ENCODE results near the gene FKBP1A.

FKBP1A gene

GRCh38 chr20:1383623-1384404, 9.0 kb downstream of the FKBP1A start:
- no peak for DNase-seq

GRCh38 chr20:1382670-1383069, 10.2 kb downstream of the FKBP1A start:
- DNase-seq = no peak

DNA sequence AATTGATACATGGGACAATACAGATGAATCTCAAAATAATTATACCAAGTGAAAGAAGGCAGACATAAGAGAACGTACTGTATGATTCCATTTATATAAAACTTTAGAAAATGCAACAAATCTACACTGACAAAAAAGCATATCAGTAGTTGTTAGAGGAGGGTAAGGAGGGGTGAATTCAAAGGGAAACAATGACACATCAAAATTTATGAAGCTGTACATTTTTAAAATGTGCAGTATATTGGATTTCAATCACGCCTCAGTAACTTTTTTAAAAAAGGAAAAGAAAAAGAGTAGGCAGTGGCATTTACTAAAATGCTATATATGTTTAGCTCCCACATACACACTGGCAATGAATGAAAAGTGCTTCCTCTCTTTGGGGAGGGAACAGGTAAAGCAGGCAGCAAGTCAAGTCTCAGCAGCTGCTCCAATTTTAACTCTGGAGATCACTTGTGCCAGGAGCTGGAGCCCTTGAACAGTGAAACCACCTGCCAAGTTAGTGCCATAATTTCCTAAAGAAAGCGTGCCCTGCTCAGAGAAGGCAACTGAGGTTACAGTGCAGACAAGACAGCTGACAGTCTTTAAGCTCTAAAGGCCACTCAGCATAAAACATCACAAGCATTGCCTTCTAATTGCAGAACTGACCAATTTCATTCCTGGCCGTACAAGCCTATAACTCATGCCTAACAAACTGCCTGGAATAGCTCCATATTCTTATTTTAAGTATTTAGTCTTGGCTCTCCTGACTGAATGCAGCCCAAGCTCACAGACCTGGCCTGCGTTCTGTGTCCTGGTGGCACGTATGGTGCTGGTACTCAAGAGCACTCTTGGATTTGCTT, 10.9 kb downstream of the FKBP1A start:
- no peak for DNase-seq

- DNase-seq = no peak
Measured at GRCh38 chr20:1378735-1379125, 14.1 kb downstream of the FKBP1A start.

GRCh38 chr20:1377984-1378734, 14.7 kb downstream of the FKBP1A start:
- no peak for DNase-seq

DNA sequence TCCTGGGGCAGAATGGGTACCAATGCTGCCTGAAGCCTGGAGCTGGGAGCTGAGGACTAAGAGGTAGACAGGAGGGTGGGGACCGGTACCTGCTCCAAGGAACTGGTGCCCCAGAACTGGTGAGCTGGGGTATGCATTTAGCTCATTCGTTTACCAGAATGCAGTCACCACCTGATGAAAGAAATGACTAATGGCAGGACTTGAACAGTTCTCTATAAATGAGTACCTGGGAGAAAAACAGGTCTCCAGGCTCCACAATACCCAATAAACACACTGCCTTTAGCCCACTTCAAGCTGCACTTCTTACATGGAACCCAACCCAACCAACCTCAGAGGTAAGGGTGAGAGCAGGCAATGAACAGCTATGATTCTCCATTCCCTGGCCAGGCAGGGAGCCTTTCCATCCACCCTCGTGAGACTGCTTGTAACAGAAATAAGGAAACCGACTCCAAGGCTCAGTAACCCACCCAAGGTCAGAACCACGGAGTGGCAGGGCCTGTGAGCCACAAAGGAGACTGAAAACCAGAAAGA, 15.4 kb downstream of the FKBP1A start:
- no peak for DNase-seq

DNA sequence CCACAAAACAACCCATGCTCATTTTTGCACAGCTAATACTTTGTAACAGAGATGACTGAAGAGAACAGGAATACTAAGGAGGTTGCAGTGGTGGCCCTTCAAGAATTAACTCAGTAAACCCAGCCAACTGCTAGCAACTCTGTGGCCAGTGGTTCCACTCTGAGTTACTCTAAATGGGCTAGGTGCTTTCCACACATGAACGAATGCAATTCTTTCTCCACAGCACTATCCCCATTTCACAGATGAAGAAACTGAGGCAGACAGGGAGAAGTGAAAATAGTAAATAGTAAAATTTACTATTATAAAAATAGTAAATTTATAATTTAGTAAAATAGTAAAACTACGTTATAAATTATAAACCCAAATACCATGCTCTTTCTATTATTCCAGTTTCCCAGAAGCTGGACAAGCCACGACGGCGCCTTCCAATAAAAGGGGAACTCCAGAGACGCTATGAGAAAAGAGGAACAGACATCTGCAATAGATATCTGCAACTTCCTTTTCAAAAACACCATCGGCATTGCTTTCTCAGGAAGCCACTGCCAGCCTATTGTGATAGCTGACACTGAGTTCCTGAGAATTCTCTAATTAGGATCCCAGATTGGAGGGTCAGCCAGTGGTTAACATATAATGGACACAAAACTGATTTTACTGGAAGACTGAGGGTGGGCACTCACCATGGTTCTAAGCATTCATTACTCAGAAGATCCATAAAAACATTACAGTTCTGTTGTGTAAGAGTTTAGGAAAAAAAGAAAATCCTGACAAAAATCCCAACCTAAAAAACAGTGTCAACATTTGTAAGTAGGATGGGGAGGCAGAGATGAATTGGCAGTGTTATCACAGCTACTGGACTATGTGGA, 16.2 kb downstream of the FKBP1A start:
- no peak for DNase-seq

- DNase-seq = no peak
Measured at GRCh38 chr20:1376007-1376406, 16.8 kb downstream of the FKBP1A start.

DNA sequence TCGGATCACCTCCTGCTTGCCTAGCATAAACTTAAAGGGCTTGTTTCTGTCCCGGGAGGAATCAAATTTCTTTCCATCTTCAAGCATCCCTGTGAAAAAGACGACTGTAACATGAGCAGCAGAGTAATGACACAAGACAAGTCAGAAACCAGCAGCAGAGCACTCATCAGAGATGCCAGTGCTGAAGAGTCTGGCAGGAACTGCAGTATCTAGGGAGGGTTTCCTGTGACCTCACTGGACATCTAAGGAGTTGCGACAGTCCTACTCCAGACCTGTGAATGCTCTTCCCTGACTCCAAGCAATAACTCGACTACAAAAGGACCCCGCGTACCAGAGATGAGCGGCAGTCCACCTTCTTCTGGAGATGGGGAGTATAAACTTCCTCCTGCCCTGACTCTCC, 17.3 kb downstream of the FKBP1A start:
- DNase-seq = no peak

DNA sequence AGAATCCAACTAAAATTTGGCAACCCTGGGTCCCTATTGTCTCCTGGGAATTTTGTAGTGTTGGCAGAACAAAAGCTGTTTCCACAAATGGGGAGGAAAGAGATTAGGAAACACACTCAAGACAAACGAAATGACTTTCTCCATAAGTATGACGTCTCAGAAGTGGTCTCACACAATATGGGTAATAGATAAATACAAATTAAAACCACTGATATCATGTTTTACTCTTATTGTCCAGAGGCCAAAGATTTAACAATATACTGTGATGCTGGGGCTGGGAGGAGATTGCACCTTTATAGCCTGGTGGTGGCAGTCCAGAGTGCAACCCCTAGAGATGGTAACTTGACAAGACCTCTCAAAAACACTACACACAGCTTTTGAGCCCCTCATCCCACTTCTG, 18.6 kb downstream of the FKBP1A start:
- DNase-seq = no peak

GRCh38 chr20:1373614-1374013, 19.2 kb downstream of the FKBP1A start:
- no peak for DNase-seq

- no peak for DNase-seq
Measured at GRCh38 chr20:1373036-1373435, 19.8 kb downstream of the FKBP1A start.

- DNase-seq = no peak
Measured at GRCh38 chr20:1371830-1372539, 20.9 kb downstream of the FKBP1A start.

GRCh38 chr20:1371202-1371782, 21.6 kb downstream of the FKBP1A start:
- DNase-seq = no peak

DNA sequence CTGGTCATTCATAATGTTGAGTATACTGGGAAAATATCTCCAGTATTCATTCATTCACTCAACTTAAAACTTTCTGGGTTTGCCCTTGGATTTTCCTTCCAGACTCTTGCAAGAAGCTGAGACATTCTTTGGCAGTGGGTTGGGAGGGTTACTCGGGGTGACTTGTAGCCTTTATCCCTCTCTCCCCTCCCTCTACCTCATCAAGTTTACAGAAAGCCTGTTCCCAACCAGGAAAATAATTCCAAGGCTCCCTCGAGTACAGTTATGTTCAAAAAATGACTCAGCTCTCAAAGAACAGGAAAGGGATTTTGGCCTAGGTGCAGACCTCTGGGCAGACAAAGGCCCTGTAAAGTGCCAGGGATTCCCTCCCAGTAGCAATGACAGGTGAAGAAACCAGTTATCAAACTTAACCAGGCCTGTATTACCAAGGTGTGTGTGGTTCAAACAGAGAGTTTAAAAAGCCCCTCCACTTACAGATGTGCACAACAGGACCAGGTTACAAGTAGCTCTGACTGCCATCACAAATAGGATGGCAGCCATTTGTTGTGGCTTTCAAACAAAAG, 22.2 kb downstream of the FKBP1A start:
- DNase-seq = no peak

- no peak for DNase-seq
Measured at GRCh38 chr20:1369970-1370369, 22.9 kb downstream of the FKBP1A start.

GRCh38 chr20:1368448-1369199, 24.2 kb downstream of the FKBP1A start:
- no peak for DNase-seq

DNA sequence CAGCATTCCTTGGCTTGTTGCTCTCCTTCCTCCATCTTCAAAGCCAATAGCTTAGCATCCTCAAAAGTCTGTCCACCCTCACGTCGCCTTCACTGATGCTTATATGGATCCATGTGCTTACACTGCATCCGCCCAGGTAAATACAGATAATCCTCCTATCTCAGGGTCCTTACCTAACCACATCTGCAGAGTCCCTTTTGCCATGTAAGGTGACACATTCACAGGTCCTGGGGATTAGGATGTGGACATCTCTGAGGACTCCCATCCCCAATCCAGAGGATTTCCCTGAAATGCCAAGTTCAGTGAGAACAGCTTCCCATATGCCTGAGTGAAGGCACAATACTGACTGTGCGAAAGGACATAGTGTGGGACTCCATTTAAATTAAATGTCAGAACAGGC, 25.4 kb downstream of the FKBP1A start:
- DNase-seq = no peak

DNA sequence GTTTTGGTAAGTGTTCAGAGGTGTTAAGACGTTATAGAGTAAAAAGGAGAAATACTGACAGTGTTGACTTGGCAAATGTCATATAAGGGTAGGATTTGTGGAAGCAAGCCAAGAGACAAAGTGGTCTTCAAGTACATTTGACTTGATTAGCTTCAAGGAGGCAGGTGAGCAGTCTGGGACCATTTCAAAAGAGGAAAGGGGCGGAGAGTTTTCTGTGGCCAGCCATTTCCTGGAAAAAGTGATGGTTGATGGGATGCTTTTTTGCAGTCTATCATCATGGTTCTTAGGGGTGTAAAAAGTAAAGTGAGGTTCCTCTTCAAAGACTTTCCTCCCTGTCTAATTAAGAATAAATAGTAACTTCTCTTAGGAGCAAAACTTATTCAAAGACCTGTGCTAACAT, 28.7 kb downstream of the FKBP1A start:
- DNase-seq = peak; percentile 24

DNA sequence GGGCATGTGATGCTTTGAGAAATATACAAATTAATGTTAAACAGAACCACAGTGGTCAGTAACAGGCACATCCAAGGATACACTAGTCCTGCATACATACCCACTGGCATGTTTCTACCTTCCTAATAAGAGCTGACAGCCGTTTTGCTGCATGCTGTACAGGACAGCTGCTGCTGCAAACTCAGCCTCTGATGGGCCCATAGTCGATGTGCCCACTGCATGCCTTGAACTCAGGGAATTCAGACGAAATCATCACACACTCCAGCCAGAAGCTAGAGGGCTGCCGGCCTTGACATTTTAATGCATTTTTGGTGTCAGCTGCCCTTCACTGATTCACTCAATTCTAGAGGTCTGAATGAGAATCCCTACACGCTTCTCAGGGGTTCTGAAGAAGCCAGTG, 29.3 kb downstream of the FKBP1A start:
- DNase-seq = no peak

All from CD4-positive, alpha-beta T cell treated with Interleukin-6 for 4 hours (primary cell).